HepG2 (cell line): ENCODE data around the gene NIPAL3. TPM values are rescaled to one million over a fixed set of nuclear protein-coding genes. Genes with fewer than 3 reads are reported as not detected.

Experiments used
- ATAC-seq: fragments of 200-7000 bp; cut with Tn5 transposase; 3 replicates; pipeline ENCODE4 v1.9.1; 2020; ENCODE audit warnings: mild to moderate bottlenecking, moderate library complexity
- BruUV-seq: library from RNA; stranded (reverse); fragments of 400-500 nt; replicated peaks from 2 replicates; lab custom pipeline; 2021; lab: Mats Ljungman, UMichigan
- CTCF ChIA-PET: fragments of 300-600 bp; formaldehyde crosslinking; extraction: SDS; loops from one replicate; lab custom pipeline; 2021; ENCODE audit warnings: low total read pairs, inconsistent platforms, low intra/inter-chr PET ratio; lab: Yijun Ruan, JAX
- POLR2A ChIA-PET: fragments of 350-600 bp; sonication (Branson Sonifier 250); formaldehyde crosslinking; loops from one replicate; lab custom pipeline; 2020; ENCODE audit warnings: antibody characterized with exemption, inconsistent platforms; lab: Yijun Ruan, JAX
- DNase-seq: peaks from one replicate; pipeline ENCODE4 v3.0.0-alpha.2; 2015; ENCODE audit warnings: low spot score
- FAIRE-seq: peaks from 3 replicates; lab custom pipeline; 2011; peaks lifted over from hg19 to GRCh38; lab: Jason Lieb, UNC
- H2AFZ ChIP-seq: one replicate; pipeline ENCODE4 v1.6.1; 2011; ENCODE audit warnings: low read length, inconsistent platforms
- H3K27ac ChIP-seq: fragments of 300-600 bp; 3 replicates; pipeline ENCODE4 v1.8.0; 2011; ENCODE audit warnings: mixed run types, mild to moderate bottlenecking, mixed read lengths, low read length, inconsistent platforms; ENCODE audit not compliant: insufficient read depth; ENCODE audit errors: extremely low read length
- H3K27me3 ChIP-seq, 2 experiments: fragments of 200-600 bp in 1 of 2; 2 replicates in 1 of 2; 3 replicates in 1 of 2; pipeline versions ENCODE4 v1.6.0 to v1.8.0; 2011; ENCODE audit warnings: low read length in 2 of 2, mild to moderate bottlenecking in 2 of 2, moderate library complexity in 2 of 2, inconsistent platforms in 1 of 2; ENCODE audit not compliant: insufficient read depth in 2 of 2, control insufficient read depth in 1 of 2
- H3K36me3 ChIP-seq, 2 experiments: fragments of 200-600 bp in 1 of 2; replicated peaks in 1 of 2; 2 replicates in 1 of 2; 3 replicates in 1 of 2; pipeline versions ENCODE4 v1.5.1 to v1.8.0; 2011; ENCODE audit warnings: low read length in 2 of 2, inconsistent platforms in 1 of 2; ENCODE audit not compliant: insufficient read depth in 2 of 2, control insufficient read depth in 1 of 2
- H3K4me1 ChIP-seq: 2 replicates; pipeline ENCODE4 v1.5.1; 2012; ENCODE audit warnings: low read length, inconsistent platforms; ENCODE audit not compliant: insufficient read depth
- H3K4me2 ChIP-seq: 2 replicates; pipeline ENCODE4 v1.6.0; 2011; ENCODE audit warnings: low read depth, low read length, inconsistent platforms
- H3K4me3 ChIP-seq, 3 experiments: fragments of 200-600 bp in 1 of 3; sonication (generic), shearing (Covaris generic) in 1 of 3; replicated peaks in 1 of 3; 2 replicates each; pipeline ENCODE4 v1.5.1; 2011 to 2016; ENCODE audit warnings: low read length in 3 of 3, inconsistent platforms in 2 of 3, low read depth in 2 of 3, mild to moderate bottlenecking in 2 of 3, control low read depth in 1 of 3, mixed read lengths in 1 of 3; ENCODE audit not compliant: insufficient read depth in 1 of 3
- H3K79me2 ChIP-seq: one replicate; pipeline ENCODE4 v1.6.1; 2011; ENCODE audit warnings: low read length, inconsistent platforms; ENCODE audit not compliant: insufficient read depth
- H3K9ac ChIP-seq: 2 replicates; pipeline ENCODE4 v1.6.0; 2011; ENCODE audit warnings: mild to moderate bottlenecking, low read depth, low read length, inconsistent platforms; ENCODE audit not compliant: insufficient read depth
- H3K9me3 ChIP-seq: 2 replicates; pipeline ENCODE4 v1.5.1; 2012; ENCODE audit warnings: mild to moderate bottlenecking, low read length
- H4K20me1 ChIP-seq: 2 replicates; pipeline ENCODE4 v1.6.0; 2011; ENCODE audit warnings: inconsistent platforms, mild to moderate bottlenecking, low read length, moderate library complexity; ENCODE audit not compliant: insufficient read depth
- BATF2 ChIP-seq: sonication (generic); formaldehyde crosslinking; IDR thresholded peaks from 2 replicates; pipeline ENCODE4 v1.8.0; 2022; ENCODE audit warnings: mild to moderate bottlenecking, missing genetic modification reagents, moderate library complexity
- HOXA5 ChIP-seq: sonication (generic); formaldehyde crosslinking; IDR thresholded peaks from 2 replicates; pipeline ENCODE4 v1.4.0; 2020; ENCODE audit warnings: missing genetic modification reagents
- NFIC ChIP-seq: IDR thresholded peaks from 2 replicates; pipeline ENCODE4 v1.6.1; 2012; ENCODE audit warnings: mild to moderate bottlenecking, low read length, inconsistent platforms
- NONO ChIP-seq, 2 experiments: fragments of 450-650 bp in 1 of 2; sonication (generic) in 1 of 2; formaldehyde crosslinking in 1 of 2; IDR thresholded peaks in 1 of 2; conservative IDR thresholded peaks in 1 of 2; 2 replicates each; pipeline versions ENCODE4 v1.6.1 to v1.8.0; 2017 to 2022; ENCODE audit warnings: mild to moderate bottlenecking in 1 of 2, missing genetic modification reagents in 1 of 2, moderate library complexity in 1 of 2
- RBM22 ChIP-seq: fragments of 200-400 bp; formaldehyde crosslinking; optimal IDR thresholded peaks from 2 replicates; pipeline ENCODE3; 2017; ENCODE audit warnings: mild to moderate bottlenecking, low read length, moderate library complexity
- ZKSCAN1 ChIP-seq: fragments of 150-350 bp; IDR thresholded peaks from 2 replicates; pipeline ENCODE4 v1.6.1; 2014; ENCODE audit warnings: low read length
- ZNF589 ChIP-seq: sonication (generic); formaldehyde crosslinking; conservative IDR thresholded peaks from 2 replicates; pipeline ENCODE4 v1.8.0; 2022; ENCODE audit warnings: mild to moderate bottlenecking, moderate library complexity, missing genetic modification reagents
- WGBS: methylation state at CpG from one replicate; pipeline ENCODE4 v1.1.6; 2017; ENCODE audit warnings: low lambda C conversion rate; 5-methylcytosine and 5-hydroxymethylcytosine counted together
- in situ Hi-C: cut with HindIII; loops from 2 replicates; pipeline ENCODE4 v1.10.0; 2017; ENCODE audit warnings: low pct_unique_long_range_greater_than_20kb; ENCODE audit not compliant: extremely low pct_ligation_motif_present
- intact Hi-C: fragments of 100-400 bp; cut with micrococcal nuclease; formaldehyde crosslinking; loops from one replicate; pipeline ENCODE4 v1.10.0; 2022; ENCODE audit not compliant: unreplicated experiment
- polyA plus RNA-seq, 8 experiments: library from polyadenylated mRNA; depleted of rRNA in 3 of 8; stranded (reverse) in 7 of 8; unstranded in 1 of 8; fragments of >200 nt; fragmentation: Illumina TruSeq in 4 of 8; extraction: Trizol in 4 of 8; gene quantifications; 2 replicates each; pipeline versions ENCODE4 v1.2.1 to v1.2.3, GENCODE V29; 2011 to 2016; ENCODE audit warnings: low read depth in 4 of 8, missing spikeins in 1 of 8, mixed read lengths in 1 of 8; ENCODE audit not compliant: insufficient read depth in 1 of 8
- total RNA-seq, 5 experiments: library from RNA; depleted of rRNA; stranded (reverse); fragments of >200 nt; fragmentation: Illumina TruSeq; extraction: Trizol; gene quantifications; 2 replicates each; pipeline ENCODE4 v1.2.3, GENCODE V29; 2016; ENCODE audit warnings: low read depth in 1 of 5

The NIPAL3 gene
- total and polyA plus RNA-seq, 2 of the 13 experiments (the other 11 are each of a cell fraction or from before 2014, with no cell fraction given): 5.6 to 8.6 TPM

GRCh38 chr1:24420547-24420946 is 4.9 kb downstream of the NIPAL3 start (continued):
- TF ChIP-seq BATF2 (CRISPR knock-in tag): no peak
- TF ChIP-seq NONO (IDR thresholded peaks at IDR 0.05): no peak
- TF ChIP-seq NONO (CRISPR knock-in tag; conservative IDR thresholded peaks at IDR 0.05): no peak
- no peak for TF ChIP-seq RBM22
- TF ChIP-seq ZNF589 (CRISPR knock-in tag): no peak

- in situ Hi-C loops (no loop called here), intact Hi-C loops (no loop called here)
- CTCF ChIA-PET: no interaction called here
- ATAC-seq (no peak), DNase-seq (peak; percentile 16), FAIRE-seq (peak; percentile 18)
- no peaks in the 10 kb centered on the region for H3K27me3 ChIP-seq
- POLR2A ChIA-PET: no interaction called here
- H3K27ac ChIP-seq: no peak overlapping the region
- 75% methylated on average over 2 of the region's 2 CpGs for WGBS
- no TSS peak for BruUV-seq
- H3K9ac ChIP-seq: no peak overlapping the region
- no peaks in the 10 kb centered on the region for H4K20me1 ChIP-seq
- H2AFZ ChIP-seq: no peak overlapping the region
- H3K79me2 ChIP-seq: no peaks in the 10 kb centered on the region
- peaks cover 0 to 10% of the 10 kb centered on the region in 2 experiments; a peak in 1 of 5 replicates for H3K36me3 ChIP-seq
- no peaks in the 10 kb centered on the region for H3K9me3 ChIP-seq
- TF ChIP-seq HOXA5 (no peak), ZKSCAN1 (peak; percentile 90), NFIC (no peak)
- no peak overlapping the region for H3K4me3 ChIP-seq
- H3K4me2 ChIP-seq: no peak overlapping the region
- peaks cover 20% of the 10 kb centered on the region for H3K4me1 ChIP-seq
Observed at GRCh38 chr1:24421502-24421901, 5.9 kb downstream of the NIPAL3 start.
